Activated CD4-positive, alpha-beta T cell treated with anti-CD3 and anti-CD28 coated beads for 48 hours (primary cell): Measurements from ENCODE around the gene ZNF599.
"Not testable (repeated sequence)": the region's sequence is repeated elsewhere in the genome, so short reads cannot be mapped to it uniquely, and the experiment has no call there.

Experiments used
- DNase-seq: peaks from one replicate; pipeline ENCODE4 v3.0.0-alpha.2; 2020

Gene ZNF599

DNA sequence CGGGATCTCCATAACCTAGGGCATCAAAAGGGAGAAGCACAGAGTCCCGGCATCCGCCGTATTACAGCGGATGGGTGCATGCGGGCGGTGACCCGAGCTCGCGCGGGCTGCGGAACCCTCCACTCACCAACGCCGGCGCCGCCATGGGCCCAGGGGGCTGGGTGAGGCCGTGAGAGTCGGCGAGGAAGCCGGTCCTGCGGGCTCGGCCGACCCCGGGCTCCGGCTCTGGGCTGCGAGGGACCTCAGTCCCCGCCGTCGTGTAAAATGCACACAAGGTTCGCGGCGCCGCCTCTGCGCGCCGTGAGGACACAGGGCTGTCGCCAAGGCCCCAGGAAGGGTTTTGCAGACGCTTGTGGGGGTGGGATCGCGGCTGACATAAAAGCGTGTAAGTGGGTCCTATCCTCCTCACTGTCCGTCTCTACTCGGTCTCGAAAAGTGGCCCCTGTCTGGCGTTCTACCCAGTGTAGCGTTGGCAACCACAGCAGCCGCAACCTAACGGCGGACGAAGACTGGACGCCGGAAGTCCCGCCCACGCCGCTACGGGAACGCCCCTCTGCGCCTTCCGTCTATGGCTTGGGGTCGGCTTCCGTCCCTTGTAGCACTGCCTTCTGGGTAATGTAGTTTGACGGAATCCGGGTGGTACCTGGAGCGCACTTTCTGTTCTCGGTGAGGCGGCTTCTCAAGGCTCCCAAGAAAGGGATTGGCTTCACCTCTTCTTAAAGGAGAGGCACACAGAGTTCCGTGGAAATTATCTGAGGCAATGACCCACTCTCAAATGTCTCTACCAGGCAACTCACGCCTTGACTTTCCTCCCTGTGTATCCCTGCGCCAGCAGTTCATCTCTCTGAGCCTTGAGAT is at the start of gene ZNF599:
Gene ZNF599 (minus strand): TSS at position 519 of the 858 bp plus-strand sequence. CDS start 374 bp downstream, at position 145.
- DNase-seq, result peak; percentile 92

- no peak for DNase-seq
These were observed 45.3 kb upstream of the ZNF599 start for GRCh38 chr19:34818270-34818669.

DNA sequence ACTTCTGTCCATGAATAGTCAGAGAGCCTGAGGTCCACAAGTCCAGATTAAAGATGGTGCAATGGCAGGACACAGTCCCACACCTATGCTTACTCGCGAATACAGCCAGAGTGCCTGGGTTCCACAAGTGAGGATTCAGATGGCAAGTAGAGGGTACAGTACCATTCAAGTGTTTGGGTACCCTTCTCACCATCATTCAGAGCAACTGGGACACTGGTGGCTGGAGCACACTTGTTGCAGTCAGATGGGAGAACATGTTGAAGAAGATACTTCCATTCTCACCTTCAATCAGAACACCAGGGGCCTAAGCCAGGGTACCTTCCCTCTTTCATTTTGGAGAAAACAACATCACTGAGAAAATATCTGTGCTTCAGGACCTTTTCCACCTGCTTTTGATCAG is 43.7 kb upstream of the ZNF599 start:
- no peak for DNase-seq

DNA sequence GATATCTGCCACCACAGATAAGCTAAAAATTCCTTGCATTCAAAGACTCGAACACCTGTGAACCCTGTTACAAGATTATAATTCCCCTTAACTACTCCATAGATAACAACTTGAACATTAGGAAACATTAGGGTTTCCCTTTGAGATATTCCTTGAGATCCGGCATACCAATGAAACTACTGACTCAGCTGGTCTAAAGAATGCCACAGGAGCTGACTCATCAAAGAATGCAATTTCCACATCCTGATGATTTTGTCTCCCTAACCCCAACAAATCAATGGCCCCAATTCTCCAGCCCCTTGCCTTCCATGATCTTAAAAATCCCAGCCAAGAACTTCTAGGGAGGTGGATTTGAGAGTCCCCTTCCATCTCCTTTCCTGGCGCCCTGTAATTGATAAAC is 35.6 kb upstream of the ZNF599 start:
- no peak for DNase-seq

GRCh38 chr19:34806976-34807860 is 34.2 kb upstream of the ZNF599 start:
- DNase-seq, result no peak

DNA sequence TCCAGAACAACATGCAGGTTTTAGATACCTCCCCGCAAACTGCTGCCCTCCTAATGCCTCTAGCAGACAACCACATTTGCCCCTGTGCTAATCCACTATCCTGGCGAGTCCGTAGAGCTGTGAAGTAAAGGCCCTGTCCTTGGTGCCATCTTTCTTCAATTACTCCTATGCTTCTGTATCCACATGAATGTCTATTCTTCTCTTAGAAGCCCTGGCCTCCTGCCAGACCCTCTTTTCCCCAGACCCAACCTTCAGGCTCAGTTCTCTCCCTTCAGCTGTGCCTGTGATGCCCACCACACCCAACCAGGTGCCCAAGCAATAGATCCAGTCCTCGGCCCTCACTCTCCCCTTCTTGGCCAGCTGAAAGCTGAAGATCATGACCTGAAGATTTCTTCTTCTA is 31.1 kb upstream of the ZNF599 start:
- no peak for DNase-seq

- DNase-seq, result not testable (repeated sequence)
These were observed 23.9 kb upstream of the ZNF599 start for GRCh38 chr19:34796953-34797352.

DNA sequence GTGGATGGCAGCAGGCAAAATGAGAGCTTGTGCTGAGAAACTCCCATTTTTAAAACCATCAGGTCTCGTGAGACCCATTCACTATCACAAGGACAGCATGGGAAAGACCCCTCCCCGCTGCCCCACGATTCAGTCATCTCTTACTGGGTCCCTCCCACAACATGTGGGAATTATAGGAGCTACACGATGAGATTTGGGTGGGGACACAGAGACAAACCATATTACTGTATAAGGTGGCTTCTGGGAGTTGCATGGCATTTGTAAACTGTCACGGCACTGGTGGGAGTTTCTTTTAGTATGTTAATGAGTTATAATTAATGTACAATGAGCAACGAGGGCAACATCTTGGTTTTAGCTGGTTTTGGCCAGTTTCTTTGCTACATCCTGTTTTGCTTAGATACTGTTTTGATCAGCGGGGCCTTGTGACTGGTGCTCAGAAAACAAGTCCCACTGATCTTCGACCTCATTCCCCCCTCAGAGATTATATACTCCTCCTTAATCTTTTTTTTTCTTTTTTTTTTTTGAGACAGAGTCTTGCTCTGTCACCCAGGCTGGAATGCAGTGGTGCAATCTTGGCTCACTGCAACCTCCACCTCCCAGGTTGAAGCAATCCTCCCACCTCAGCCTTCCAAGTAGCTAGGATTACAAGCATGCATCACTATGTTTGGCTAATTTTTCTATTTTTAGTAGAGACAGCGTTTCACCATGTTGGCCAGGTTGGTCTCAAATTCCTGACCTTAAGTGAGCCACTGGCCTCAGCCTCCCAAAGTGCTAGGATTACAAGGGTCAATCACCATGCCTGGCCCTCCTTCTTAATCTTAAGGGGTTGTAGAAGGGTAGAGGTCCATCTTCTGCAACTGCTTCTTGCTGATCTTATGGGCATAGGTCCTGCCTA is 21.3 kb upstream of the ZNF599 start:
- no peak for DNase-seq

DNA sequence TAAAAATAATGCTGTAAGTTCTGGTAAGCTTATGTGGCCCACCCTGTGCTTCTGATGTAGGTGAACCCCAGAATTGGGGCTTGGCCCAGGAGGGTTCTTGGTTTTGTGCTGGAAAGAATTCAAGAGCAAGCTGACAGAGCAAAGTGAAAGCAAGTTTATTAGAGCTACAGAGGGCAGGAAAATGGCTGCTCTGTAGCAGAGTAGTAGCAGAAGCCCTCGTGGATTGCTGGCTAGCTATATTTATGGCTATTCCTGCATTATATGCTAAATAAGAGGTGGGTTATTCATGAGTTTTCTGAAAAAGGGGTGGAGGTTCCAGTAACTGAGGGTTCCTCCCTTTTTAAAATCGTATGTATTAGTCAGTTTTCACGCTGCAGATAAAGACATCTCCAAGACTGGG is 20.6 kb upstream of the ZNF599 start:
- DNase-seq, result no peak

GRCh38 chr19:34788074-34788473 is 15.1 kb upstream of the ZNF599 start:
- DNase-seq, result no peak

DNA sequence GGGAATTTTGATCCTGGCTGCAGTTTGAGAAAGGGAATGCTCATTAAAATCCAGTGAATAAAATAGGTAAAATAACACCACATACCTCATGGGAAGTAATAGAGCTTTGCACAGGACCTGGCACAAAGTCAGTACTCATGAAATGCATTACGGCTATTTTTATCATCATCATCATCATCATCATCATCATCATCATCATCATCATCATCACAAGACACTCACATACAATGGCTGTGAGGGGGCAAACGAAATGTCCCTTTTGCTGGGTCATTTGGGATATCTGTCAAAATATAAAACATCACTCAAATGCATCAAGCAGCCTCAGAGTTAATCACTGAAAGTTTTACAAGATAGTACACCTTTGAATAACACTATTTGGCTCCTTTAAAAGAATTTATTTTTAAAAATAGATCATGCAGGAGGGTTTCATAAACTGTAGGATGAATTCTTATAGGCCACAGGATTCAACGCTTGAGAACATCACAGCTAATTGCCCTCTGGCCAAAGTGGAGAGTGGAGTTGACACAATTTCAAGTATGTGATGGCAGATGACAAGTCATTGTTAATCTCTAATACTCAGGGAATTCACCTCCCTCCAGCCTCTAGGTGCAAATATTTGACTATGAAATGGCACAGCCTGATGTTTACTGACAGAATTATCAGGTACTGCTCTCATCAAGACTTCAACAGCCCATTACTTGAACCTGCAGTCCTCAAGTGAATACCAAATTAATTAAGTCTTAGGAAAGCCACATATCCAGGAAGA is 14.2 kb upstream of the ZNF599 start:
- DNase-seq, result no peak

- DNase-seq, result no peak
These were observed 13.2 kb upstream of the ZNF599 start for GRCh38 chr19:34786236-34786635.

DNA sequence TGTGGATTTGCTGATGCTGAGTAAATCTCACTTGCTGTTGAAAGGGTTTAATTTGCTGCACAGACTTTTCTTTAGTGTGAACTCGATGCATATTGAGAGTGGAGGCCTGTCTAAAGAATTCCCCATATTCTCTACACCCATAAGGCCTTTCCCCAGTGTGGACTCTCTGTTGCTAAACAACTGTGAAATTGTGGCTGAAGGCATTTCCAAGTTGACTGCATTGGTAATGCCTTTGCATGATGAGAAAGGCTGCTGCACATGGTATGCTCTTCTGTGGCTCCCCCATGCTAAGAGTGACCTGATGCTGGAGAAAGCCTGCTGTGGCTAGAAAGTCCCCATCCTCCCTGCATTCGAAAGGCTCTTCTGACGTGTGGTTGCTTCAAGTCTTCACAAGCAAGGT is 6.6 kb upstream of the ZNF599 start:
- no peak for DNase-seq

DNA sequence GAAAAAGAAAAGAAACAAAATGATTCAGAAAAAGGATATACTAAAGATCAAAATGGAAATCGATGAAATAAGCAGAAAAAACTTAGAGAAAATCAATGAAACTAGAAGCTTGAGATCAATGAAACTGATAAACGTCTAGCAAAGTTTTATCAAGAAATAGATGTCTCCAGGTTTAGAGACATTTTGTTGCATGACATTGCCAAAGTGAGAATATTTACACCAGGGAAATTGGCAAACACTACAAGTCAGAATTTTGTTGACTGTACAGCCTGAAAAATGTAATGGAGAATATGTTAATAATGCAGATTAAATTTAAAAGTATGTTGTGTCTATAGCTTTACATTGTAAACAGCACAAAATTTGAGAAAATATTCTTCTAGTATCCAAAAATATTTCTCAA is 5.3 kb upstream of the ZNF599 start:
- DNase-seq, result no peak

- no peak for DNase-seq
These were observed 1.8 kb upstream of the ZNF599 start for GRCh38 chr19:34774857-34775256.

DNA sequence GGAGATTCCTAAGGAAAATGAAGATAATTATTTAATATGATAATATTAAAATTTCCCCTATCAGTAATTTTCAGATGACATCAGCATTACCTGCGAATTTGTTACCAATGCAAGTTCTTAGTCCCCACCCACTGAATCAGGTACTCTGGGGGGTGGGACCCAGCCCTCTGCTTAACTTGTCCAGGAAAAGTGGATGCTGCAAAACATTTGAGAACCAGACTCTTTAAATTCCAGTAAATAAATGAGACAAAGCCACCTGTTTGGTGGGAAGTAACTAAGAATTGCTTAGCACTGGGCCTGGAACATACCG is 495 bp upstream of the ZNF599 start:
- DNase-seq, result no peak

GRCh38 chr19:34767951-34768350 is 5.1 kb downstream of the ZNF599 start:
- DNase-seq, result no peak

GRCh38 chr19:34766386-34766785 is 6.6 kb downstream of the ZNF599 start:
- DNase-seq, result no peak

DNA sequence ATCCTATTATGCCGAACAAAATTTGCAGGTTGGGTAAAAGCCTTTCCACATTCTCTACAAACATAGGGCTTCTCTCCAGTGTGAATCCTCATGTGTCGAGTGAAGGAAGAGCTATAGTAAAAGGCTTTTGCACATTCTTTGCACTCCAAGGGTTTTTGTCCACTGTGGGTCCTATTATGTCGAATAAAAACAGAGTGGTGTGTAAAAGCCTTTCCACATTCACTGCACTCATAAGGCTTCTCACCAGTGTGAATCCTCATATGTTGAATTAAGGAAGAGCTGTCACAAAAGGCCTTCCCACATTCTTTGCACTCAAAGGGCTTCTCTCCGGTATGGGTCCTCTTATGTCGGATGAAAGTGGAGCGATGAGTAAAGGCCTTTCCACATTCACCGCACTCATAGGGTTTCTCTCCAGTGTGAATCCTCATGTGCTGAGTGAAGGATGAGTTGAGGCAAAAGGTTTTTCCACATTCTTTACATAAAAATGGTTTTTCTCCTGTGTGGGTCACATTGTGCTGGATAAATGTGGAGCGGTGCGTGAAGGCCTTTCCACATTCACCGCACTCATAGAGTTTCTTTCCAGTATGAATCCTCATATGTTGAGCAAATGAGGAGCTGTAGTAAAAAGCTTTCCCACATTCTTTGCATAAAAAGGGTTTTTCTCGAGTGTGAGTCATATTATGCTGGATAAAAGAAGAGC is 13.6 kb downstream of the ZNF599 start:
- no peak for DNase-seq

GRCh38 chr19:34757441-34757840 is 15.6 kb downstream of the ZNF599 start:
- DNase-seq, result no peak

- DNase-seq, result no peak
These were observed 27.9 kb downstream of the ZNF599 start for GRCh38 chr19:34744896-34745690.
